ENCODE data around the gene GPSM1.

DNA sequence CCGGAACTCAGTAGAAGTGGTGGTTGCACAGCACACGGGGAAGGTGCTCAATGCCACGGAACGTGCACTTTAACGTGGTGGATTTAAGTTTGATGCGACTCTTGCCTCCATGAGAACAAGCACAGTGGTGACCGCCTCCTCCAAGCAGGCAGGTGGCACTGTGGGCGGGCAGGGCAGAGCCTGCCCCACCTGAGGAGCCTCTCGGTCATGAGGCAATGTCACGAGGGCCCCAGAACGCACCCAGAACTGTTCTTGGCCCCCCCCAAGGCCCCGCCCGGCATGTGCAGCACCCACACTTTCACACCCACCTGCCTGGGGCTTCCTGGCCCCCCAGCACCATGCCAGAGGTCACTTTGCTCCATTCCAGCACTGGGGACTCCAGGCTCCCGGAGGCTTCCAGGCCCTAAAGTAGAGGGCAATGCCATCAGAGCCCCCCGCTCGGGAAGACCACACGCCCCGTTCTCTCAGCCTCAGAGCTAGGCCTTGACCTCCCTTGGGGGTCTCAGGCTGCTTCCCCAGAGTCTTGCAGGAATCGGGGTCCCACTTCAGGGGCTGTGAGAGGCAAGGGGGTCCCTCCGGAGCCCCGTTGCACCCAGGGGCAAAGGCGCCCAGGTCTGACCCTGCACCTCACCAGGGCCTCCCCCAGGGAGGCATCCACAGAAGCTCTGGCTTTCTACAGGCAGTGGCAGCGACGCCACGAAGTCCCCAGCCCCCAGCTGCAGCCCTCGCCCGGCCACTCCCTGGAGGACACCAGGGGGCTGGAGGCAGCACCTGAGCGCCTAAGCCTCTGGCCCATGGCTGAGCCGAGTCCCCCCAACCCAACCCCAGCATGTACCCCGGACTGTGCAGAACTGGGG lies 37.5 kb upstream of the GPSM1 start:
- TF ChIP-seq CTCF (conservative IDR thresholded peaks at IDR 0.05; ENCODE audit: low read length) (no peak), EZH2phosphoT487 (IDR thresholded peaks at IDR 0.05; ENCODE audit: borderline replicate concordance) (no peak)
